Measurements from ENCODE around the gene TLX2. TPM values are rescaled to one million over a fixed set of nuclear protein-coding genes. Genes with fewer than 3 reads are reported as not detected.
A peak's percentile ranks its signal among the peaks of the same experiment; 100 is the strongest.

TLX2 gene
- total RNA-seq, 4 donors from 2014 or later, result 0.56 TPM; not detected in 3

DNA sequence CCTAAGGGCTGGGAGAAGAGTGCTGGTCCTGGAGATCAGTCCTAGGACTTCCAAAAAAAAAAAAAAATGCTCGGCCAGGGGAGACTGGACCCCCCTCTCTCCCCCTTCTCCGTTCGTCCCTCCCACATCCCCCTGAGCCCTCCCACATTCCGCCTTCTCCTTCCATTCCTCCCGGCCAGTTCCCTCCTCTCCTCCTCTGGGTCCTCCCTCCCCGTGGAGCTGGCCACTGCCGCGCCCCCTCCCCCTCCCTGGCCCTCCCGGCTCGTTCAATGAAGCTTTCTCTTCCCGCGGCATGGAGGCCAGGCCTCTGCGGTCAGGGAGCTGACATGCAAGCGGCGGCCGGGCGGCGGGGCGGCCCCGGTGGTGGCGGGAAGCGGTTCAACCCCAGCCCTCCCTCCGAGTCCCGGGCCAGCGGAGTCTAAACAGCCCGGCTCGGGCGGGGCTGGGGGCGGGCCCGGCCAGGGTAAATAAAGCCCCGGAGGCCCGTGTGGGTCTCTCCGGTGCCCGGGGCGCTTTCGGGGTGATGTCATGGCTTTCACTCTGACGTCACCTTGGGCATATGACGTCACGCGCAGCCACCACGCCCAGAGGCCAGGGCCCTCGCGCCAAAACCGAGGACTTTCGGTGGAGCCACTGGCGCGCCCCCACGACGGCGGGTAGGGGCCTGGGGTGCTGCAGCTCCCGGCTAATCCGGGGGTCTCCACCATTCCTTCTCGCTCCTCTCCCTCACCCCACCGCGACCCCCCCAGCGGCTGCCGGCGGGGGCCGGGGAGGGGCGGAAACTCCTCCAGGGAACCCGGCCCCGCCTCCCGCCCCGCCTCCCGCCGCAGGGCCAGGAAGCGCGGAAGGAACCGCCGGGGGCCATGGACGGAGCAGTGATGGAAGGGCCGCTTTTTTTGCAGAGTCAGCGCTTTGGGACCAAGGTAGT is 39.9 kb downstream of the TLX2 start, which contains the start of the genes DOK1 and LOXL3:
TSS of gene DOK1 (plus strand) at position 829 of the 928 bp plus-strand sequence. CDS start at position 864, 35 bp downstream.
TSS of gene LOXL3 (minus strand) at position 51 of the 928 bp plus-strand sequence. CDS start 1,308 bp downstream, outside the sequence.
- peak within 1 kb of the TSS; percentile 78 for H3K27ac ChIP-seq
- 2% methylated on average over 18 of the region's 73 CpGs for WGBS
- H3K9me3 ChIP-seq, result no peaks in the 10 kb centered on the region
- no peaks in the 10 kb centered on the region for H3K36me3 ChIP-seq
- H3K27me3 ChIP-seq, result peaks cover 16% of the 10 kb centered on the region
- H3K4me3 ChIP-seq, result peak within 1 kb of the TSS; percentile 56
- H3K4me1 ChIP-seq, result peaks cover 30% of the 10 kb centered on the region
- no peak for TF ChIP-seq POLR2A (IDR thresholded peaks at IDR 0.05)
- TF ChIP-seq EP300 (IDR thresholded peaks at IDR 0.05), result no peak
- TF ChIP-seq, protein P1, sequence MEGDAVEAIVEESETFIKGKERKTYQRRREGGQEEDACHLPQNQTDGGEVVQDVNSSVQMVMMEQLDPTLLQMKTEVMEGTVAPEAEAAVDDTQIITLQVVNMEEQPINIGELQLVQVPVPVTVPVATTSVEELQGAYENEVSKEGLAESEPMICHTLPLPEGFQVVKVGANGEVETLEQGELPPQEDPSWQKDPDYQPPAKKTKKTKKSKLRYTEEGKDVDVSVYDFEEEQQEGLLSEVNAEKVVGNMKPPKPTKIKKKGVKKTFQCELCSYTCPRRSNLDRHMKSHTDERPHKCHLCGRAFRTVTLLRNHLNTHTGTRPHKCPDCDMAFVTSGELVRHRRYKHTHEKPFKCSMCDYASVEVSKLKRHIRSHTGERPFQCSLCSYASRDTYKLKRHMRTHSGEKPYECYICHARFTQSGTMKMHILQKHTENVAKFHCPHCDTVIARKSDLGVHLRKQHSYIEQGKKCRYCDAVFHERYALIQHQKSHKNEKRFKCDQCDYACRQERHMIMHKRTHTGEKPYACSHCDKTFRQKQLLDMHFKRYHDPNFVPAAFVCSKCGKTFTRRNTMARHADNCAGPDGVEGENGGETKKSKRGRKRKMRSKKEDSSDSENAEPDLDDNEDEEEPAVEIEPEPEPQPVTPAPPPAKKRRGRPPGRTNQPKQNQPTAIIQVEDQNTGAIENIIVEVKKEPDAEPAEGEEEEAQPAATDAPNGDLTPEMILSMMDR (IDR thresholded peaks at IDR 0.05), result no peak
- TF ChIP-seq POLR2AphosphoS5 (IDR thresholded peaks at IDR 0.05), result no peak
- DNase-seq (ENCODE audit: low spot score in 2 of 2), result peak; percentile 89 to 90

DNA sequence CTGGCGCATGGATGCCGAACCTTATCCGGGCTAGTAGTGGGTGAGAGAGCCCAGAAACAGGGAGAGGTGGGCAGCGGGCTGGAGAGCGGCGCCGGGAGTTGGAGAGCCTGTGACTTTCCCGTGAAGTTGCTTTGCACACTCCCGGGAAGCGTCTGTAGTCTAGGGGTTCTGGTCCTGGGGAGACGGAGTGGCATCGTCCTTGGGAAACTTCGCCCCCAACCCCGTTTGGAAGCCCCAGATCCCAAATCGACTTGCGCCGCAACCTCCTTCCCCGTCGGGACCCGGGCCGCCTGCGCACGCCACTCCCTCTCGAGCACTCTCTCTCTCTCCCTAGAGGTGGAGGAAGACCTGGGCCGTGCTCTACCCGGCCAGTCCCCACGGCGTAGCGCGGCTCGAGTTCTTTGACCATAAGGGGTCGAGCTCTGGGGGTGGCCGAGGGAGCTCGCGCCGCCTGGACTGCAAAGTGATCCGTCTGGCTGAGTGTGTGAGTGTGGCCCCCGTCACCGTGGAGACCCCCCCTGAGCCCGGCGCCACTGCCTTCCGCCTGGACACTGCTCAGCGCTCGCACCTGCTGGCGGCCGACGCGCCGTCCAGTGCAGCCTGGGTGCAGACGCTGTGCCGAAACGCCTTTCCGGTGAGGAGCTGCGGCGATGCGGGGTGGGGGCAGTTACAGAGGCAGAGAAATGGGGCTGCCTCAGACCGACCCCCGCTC is 40.7 kb downstream of the TLX2 start:
- Histone ChIP-seq H3K36me3 (no peaks in the 10 kb centered on the region), H3K9me3 (no peaks in the 10 kb centered on the region), H3K4me3 (peak overlapping the region; percentile 56), H3K27ac (peak overlapping the region; percentile 78), H3K4me1 (peaks cover 25% of the 10 kb centered on the region), H3K27me3 (peaks cover 13% of the 10 kb centered on the region)
- TF ChIP-seq EP300 (IDR thresholded peaks at IDR 0.05) (no peak), POLR2AphosphoS5 (IDR thresholded peaks at IDR 0.05) (no peak), POLR2A (IDR thresholded peaks at IDR 0.05) (no peak)
- TF ChIP-seq, protein P1 (IDR thresholded peaks at IDR 0.05), result no peak
- peak in 1 of 2 donors; percentile 79 for DNase-seq (ENCODE audit: low spot score in 2 of 2)
- WGBS, result 24% methylated on average over 28 of the region's 58 CpGs

DNA sequence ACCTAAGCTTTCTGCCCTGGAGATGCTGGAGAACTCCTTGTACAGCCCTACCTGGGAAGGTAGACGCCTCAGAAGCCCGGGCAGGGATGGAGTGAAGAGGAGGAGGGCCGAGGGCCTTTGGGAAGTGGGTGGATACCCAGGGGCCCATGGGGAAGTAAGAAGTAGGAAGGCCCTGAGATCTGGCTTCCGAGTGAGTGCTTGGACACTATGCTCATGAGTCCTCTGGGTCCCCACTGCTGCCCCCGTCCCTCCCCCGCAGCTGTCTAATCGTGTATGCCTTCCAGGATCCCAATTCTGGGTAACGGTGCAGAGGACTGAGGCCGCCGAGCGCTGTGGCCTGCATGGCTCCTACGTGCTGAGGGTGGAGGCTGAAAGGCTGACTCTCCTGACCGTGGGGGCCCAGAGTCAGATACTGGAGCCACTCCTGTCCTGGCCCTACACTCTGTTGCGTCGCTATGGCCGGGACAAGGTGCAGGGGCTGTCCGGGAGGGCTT is 41.4 kb downstream of the TLX2 start:
- no peak overlapping the region for H3K27ac ChIP-seq
- H3K27me3 ChIP-seq, result peaks cover 13% of the 10 kb centered on the region
- 82% methylated on average over 14 of the region's 17 CpGs for WGBS
- TF ChIP-seq, protein P1 (IDR thresholded peaks at IDR 0.05), result no peak
- TF ChIP-seq POLR2A (IDR thresholded peaks at IDR 0.05) (no peak), EP300 (IDR thresholded peaks at IDR 0.05) (no peak), POLR2AphosphoS5 (IDR thresholded peaks at IDR 0.05) (no peak)
- DNase-seq (ENCODE audit: low spot score in 2 of 2), result no peak
- peaks cover 25% of the 10 kb centered on the region for H3K4me1 ChIP-seq
- peak overlapping the region; percentile 56 for H3K4me3 ChIP-seq
- no peaks in the 10 kb centered on the region for H3K9me3 ChIP-seq
- H3K36me3 ChIP-seq, result no peaks in the 10 kb centered on the region

DNA sequence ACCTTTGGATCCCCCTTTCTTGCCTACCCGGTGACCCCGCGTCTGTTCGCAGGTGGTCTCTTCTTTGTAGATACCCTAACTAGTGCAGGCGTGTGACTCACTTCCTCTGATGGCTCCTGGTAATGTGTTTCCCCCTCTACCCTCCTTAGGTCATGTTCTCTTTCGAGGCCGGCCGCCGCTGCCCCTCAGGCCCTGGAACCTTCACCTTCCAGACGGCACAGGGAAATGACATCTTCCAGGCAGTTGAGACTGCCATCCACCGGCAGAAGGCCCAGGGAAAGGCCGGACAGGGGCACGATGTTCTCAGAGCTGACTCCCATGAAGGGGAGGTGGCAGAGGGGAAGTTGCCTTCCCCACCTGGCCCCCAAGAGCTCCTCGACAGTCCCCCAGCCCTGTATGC is 41.9 kb downstream of the TLX2 start:
- Histone ChIP-seq H3K4me3 (peak overlapping the region; percentile 56), H3K27ac (no peak overlapping the region), H3K9me3 (no peaks in the 10 kb centered on the region), H3K27me3 (peaks cover 13% of the 10 kb centered on the region), H3K4me1 (peaks cover 25% of the 10 kb centered on the region), H3K36me3 (no peaks in the 10 kb centered on the region)
- DNase-seq (ENCODE audit: low spot score in 2 of 2), result no peak
- no peak for TF ChIP-seq POLR2AphosphoS5 (IDR thresholded peaks at IDR 0.05)
- TF ChIP-seq POLR2A (IDR thresholded peaks at IDR 0.05), result no peak
- TF ChIP-seq EP300 (IDR thresholded peaks at IDR 0.05), result no peak
- TF ChIP-seq, protein P1 (IDR thresholded peaks at IDR 0.05), result no peak
- 87% methylated on average over 14 of the region's 14 CpGs for WGBS
